ENCODE measurements around the gene AGMO.

AGMO gene

DNA sequence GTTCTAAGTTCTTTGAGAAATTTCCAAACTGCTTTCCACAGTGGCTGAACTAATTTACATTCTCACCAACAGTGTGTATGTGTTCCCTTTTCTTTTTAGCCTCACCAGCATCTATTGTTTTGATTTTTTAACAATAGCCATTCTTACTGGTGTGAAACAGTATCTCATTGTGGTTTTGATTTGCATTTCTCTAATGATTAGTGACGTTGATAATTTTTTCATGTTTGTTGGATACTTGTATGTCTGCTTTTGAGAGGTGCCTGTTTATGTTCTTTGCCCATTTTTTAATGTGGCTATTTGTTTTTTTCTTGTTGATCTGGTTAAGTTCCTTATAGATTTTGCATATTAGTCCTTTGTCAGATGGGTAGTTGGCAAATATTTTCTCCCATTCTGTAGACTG lies 191.4 kb downstream of the AGMO start:
- DNase-seq = no peak
- in situ Hi-C loops (cut with HindIII; ENCODE audit: low pct_ligation_motif_present, low pct_unique_long_range_greater_than_20kb, low sequenced_read_pairs) = no loop called here

- in situ Hi-C loops (cut with HindIII; ENCODE audit: low pct_ligation_motif_present, low pct_unique_long_range_greater_than_20kb, low sequenced_read_pairs) = no loop called here
- no peak for DNase-seq
These were observed 193.2 kb downstream of the AGMO start for GRCh38 chr7:15368653-15369052.

DNA sequence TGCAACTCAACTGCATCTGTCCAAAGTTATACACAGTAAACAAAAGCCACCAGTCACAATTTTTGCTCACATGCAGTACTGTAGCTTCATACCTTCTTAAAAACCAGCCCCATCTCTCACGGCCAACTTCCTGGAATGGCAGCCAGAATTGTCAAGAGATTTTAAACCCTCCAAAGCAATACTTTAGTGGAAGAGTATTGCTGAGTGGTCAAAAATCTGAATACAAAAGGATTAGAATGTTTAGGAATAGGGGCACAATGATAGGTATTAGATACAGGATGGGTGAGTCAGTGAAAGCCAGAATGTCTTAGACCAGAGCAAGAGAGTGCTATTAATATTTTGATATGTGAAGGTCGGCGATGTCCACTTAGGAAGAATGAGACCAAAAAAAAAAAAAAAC lies 193.9 kb downstream of the AGMO start:
- in situ Hi-C loops (cut with HindIII; ENCODE audit: low pct_ligation_motif_present, low pct_unique_long_range_greater_than_20kb, low sequenced_read_pairs) = no loop called here
- DNase-seq = no peak

- no peak for DNase-seq
- in situ Hi-C loops (cut with HindIII; ENCODE audit: low pct_ligation_motif_present, low pct_unique_long_range_greater_than_20kb, low sequenced_read_pairs) = no loop called here
These were observed 203.7 kb downstream of the AGMO start for GRCh38 chr7:15358112-15358511.

GRCh38 chr7:15352421-15353206 lies 209.2 kb downstream of the AGMO start:
- no peak for DNase-seq
- in situ Hi-C loops (cut with HindIII; ENCODE audit: low pct_ligation_motif_present, low pct_unique_long_range_greater_than_20kb, low sequenced_read_pairs) = no loop called here

- in situ Hi-C loops (cut with HindIII; ENCODE audit: low pct_ligation_motif_present, low pct_unique_long_range_greater_than_20kb, low sequenced_read_pairs) = loop anchor here (25.0 kb wide), 1 partner anchor 717 kb away; no protein-coding TSS in a partner anchor
- no peak for DNase-seq
These were observed 216.6 kb downstream of the AGMO start for GRCh38 chr7:15345216-15345615.

GRCh38 chr7:15341817-15342216 lies 220.0 kb downstream of the AGMO start:
- no peak for DNase-seq
- in situ Hi-C loops (cut with HindIII; ENCODE audit: low pct_ligation_motif_present, low pct_unique_long_range_greater_than_20kb, low sequenced_read_pairs) = loop anchor here (25.0 kb wide), 1 partner anchor 720 kb away; no protein-coding TSS in a partner anchor

GRCh38 chr7:15336146-15336545 lies 225.7 kb downstream of the AGMO start:
- no peak for DNase-seq
- in situ Hi-C loops (cut with HindIII; ENCODE audit: low pct_ligation_motif_present, low pct_unique_long_range_greater_than_20kb, low sequenced_read_pairs) = loop anchor here (25.0 kb wide), 1 partner anchor 726 kb away; no protein-coding TSS in a partner anchor

DNA sequence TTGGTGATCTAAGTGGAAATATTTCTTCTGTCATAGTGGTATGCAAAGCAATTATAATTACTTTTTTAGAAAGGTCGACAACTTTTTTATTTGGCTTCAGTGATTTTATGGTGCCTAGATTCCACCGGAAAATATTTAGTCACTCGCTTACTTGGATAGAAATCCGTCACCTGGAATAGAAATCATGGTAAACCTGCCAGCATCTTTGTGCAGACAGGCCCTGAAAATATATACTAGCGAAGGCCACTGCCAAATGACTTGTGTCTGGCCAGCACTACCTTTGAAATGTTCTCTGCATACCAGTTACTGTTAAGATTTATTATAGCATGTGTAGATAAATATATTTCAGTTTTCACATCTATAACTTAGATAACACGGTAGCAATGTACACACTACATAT lies 226.4 kb downstream of the AGMO start:
- in situ Hi-C loops (cut with HindIII; ENCODE audit: low pct_ligation_motif_present, low pct_unique_long_range_greater_than_20kb, low sequenced_read_pairs) = loop anchor here (25.0 kb wide), 1 partner anchor 727 kb away; no protein-coding TSS in a partner anchor
- no peak for DNase-seq

DNA sequence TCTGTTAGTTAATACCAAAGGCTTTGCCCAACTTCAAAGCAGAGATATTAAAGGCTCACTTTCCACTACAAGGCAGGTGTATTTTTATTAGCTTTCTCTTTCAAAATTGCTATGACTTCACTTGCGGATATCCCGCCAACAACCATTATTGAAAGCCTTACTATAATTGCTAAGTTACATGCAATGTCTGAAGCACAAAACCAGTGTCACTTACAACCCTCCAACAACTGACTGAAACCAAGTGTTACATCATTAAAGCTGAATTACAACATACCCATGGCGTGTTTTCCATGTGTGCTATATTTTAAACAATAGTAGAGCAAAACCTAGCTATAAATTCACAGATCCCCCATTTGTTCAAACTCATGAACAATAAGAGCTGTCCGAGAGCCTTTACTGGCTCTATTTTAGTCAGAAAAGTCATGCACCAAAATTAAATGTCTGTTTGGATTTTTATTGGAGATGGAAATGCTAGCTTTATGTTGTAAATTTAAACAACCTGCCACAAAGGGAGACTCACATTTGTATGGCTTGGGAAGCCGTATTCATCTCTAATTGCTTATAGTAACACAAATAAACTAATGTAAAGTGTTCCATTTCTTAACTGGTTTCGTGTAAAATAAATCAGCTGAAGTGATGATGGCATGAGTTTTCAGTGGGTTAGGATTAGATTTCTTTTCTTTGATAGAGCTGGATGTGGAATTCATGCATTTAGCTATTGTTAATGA lies 227.1 kb downstream of the AGMO start:
- in situ Hi-C loops (cut with HindIII; ENCODE audit: low pct_ligation_motif_present, low pct_unique_long_range_greater_than_20kb, low sequenced_read_pairs) = loop anchor here (25.0 kb wide), 1 partner anchor 728 kb away; no protein-coding TSS in a partner anchor
- no peak for DNase-seq

DNA sequence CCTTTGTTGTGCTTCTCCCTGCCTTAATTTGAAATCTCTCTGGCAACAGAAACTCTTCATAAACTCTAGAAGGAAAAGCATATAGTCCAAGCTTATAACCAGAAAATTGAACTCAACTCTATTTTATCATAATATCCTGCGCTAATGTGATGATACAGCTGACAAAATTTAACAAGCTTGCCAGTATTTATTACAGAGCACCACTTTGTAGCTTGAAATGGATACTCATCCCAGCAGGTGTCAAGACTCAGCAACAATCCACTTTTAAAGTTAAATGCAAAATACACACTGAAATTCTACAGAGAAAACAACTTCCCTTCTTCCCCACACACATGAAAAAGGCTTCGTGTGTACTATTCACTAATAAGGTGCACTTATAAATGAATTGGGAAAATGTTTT lies 228.9 kb downstream of the AGMO start:
- in situ Hi-C loops (cut with HindIII; ENCODE audit: low pct_ligation_motif_present, low pct_unique_long_range_greater_than_20kb, low sequenced_read_pairs) = loop anchor here (25.0 kb wide), 1 partner anchor 729 kb away; no protein-coding TSS in a partner anchor
- DNase-seq = no peak

- DNase-seq = no peak
- in situ Hi-C loops (cut with HindIII; ENCODE audit: low pct_ligation_motif_present, low pct_unique_long_range_greater_than_20kb, low sequenced_read_pairs) = loop anchor here (25.0 kb wide), 1 partner anchor 731 kb away; no protein-coding TSS in a partner anchor
These were observed 230.9 kb downstream of the AGMO start for GRCh38 chr7:15330943-15331342.

DNA sequence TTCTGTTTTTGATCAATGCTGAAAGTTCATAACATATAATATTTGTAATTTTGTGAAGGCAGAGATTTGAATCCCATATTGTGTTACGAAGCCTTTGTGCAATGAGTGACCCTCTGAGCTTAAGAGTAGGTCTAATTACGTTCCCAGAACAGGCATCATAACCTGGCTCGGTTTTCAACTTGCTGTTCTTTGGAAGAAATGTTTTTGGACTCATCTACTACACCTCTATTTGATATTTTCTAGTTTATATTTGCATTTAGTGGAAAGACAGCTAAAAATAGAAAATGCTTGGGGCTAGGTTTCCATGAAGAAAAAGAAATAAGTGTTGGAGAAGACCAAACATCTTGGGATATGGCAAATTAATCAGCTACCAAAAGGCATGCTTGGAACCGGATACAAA lies 234.8 kb downstream of the AGMO start:
- DNase-seq = no peak
- in situ Hi-C loops (cut with HindIII; ENCODE audit: low pct_ligation_motif_present, low pct_unique_long_range_greater_than_20kb, low sequenced_read_pairs) = loop anchor here (25.0 kb wide), 1 partner anchor 735 kb away; no protein-coding TSS in a partner anchor

- in situ Hi-C loops (cut with HindIII; ENCODE audit: low pct_ligation_motif_present, low pct_unique_long_range_greater_than_20kb, low sequenced_read_pairs) = loop anchor here (25.0 kb wide), 1 partner anchor 736 kb away; no protein-coding TSS in a partner anchor
- peak; percentile 47 for DNase-seq
These were observed 235.7 kb downstream of the AGMO start for GRCh38 chr7:15326044-15326644.

DNA sequence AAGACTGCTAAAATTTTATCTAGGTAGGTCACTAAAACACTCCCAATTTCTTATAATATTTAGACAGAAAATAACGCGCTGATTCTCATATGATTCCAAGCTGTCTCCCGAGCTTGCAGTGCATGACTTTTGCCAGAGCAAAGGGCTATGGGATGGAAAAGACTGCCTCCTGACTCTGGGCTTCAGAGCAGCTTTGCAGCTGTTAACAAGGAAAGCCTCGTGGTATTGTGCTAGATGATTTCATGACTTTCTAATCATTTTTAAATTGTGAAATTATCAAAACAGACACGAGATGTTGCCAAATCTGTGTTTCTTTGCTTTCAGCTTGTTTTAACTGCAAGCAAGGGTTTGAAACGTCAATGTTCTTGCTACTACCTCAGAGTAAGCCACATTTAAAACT lies 238.3 kb downstream of the AGMO start:
- DNase-seq = no peak
- in situ Hi-C loops (cut with HindIII; ENCODE audit: low pct_ligation_motif_present, low pct_unique_long_range_greater_than_20kb, low sequenced_read_pairs) = no loop called here

DNA sequence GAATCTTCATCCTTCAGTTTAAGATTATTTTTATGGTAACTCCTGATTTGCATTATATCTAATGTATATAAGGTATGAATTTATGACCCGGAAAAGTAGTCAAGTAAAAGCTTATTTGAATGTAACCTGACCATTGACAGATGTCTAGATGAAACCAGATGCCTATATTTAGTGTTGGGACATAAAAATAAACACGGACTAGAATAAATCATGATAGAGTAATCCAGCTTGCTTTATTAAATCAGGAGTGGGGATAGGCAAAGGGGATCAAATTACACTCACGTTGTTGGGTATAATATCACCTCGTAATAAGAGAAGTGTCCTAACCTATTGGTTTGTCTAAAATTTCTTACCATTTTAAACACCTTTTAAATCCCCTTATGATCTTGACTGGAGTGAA lies 244.6 kb downstream of the AGMO start:
- no peak for DNase-seq
- in situ Hi-C loops (cut with HindIII; ENCODE audit: low pct_ligation_motif_present, low pct_unique_long_range_greater_than_20kb, low sequenced_read_pairs) = no loop called here

- in situ Hi-C loops (cut with HindIII; ENCODE audit: low pct_ligation_motif_present, low pct_unique_long_range_greater_than_20kb, low sequenced_read_pairs) = no loop called here
- DNase-seq = no peak
These were observed 246.1 kb downstream of the AGMO start for GRCh38 chr7:15315678-15316077.

- in situ Hi-C loops (cut with HindIII; ENCODE audit: low pct_ligation_motif_present, low pct_unique_long_range_greater_than_20kb, low sequenced_read_pairs) = no loop called here
- DNase-seq = no peak
These were observed 246.9 kb downstream of the AGMO start for GRCh38 chr7:15314922-15315321.

- in situ Hi-C loops (cut with HindIII; ENCODE audit: low pct_ligation_motif_present, low pct_unique_long_range_greater_than_20kb, low sequenced_read_pairs) = no loop called here
These were observed 248.5 kb downstream of the AGMO start for GRCh38 chr7:15313361-15313760.

More at GRCh38 chr7:15313361-15313760, 248.5 kb downstream of the AGMO start:
- no peak for DNase-seq
